NCI-H1092 treated with DMSO at 0.1 percent for 48 hours (cell line): ENCODE data around the gene ARHGEF25.
A peak's percentile ranks its signal among the peaks of the same experiment; 100 is the strongest.
"Not testable (repeated sequence)": the region's sequence is repeated elsewhere in the genome, so short reads cannot be mapped to it uniquely, and the experiment has no call there.

ENCODE experiments used
- DNase-seq: peaks from one replicate; lab custom pipeline; 2025; lab: John Stamatoyannopoulos, UW

ARHGEF25 gene

DNA sequence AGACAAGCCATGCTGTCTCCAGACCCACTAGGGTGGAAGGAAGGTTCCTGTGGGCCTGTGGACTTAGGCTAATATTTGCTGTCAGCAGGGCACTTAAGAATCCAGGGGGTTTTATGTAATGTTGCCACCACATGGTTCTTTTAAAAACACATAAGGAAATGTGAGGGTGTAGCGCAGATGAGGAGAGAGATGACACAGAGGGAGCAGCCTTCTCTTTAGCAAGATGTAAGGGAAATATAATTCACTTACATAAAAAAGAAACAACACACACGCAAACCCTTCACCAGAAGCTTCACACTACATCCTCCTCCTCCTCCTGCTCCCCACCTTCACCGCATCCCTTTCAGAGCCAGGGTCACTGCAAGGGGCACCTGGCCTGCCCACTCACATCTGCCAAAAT, 25.1 kb upstream of the ARHGEF25 start:
- no peak for DNase-seq

DNA sequence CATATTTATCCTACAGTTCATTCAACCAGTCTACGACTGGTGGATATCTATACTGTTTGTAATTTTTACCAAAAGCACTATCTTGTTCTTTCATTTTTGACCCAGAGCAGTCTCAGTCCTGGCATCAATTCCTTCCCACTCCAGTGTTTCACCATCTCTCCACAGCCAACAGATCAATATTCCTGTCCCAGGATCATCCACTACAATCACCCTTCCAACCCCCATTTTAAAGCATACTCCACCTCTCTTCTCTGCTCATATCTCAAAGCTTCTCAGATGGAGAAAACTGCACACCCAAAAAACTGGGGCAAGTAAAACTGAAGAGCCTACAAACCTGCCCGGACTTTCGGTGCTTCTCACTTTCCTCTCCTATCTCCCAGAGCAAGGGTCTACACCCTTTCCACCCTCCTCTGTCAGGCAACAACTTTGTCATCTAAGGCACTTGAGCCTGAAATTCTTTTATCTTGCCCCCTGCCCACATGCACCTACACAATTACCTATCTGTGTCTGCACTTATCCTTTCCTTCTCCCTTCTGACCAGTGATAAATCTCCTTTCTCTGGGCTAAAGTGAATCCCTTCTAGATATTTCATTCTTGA, 24.3 kb upstream of the ARHGEF25 start:
- no peak for DNase-seq

DNA sequence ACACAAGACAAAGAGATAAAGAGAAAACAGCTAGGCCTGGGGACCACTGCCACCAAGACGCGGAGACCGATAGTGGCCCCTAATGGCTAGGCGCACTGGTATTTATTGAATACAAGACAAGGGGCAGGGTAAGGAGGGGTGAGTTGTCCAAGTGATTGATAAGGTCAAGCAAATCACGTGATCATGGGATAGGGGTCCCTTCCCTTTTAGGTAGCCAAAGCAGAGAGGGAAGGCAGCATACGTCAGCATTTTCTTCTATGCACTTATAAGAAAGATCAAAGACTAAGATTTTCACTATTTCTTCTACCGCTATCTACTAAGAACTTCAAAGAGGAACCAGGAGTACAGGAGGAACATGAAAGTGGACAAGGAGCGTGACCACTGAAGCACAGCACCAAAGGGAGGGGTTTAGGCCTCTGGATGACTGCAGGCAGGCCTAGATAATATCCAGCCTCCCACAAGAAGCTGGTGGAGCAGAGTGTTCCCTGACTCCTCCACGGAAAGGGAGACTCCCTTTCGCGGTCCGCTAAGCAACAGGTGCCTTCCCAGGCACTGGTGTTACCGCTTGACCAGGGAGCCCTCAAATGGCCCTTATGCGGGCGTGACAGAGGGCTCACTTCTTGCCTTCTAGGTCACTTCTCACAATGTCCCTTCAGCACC, 22.2 kb upstream of the ARHGEF25 start:
- not testable (repeated sequence) for DNase-seq

DNA sequence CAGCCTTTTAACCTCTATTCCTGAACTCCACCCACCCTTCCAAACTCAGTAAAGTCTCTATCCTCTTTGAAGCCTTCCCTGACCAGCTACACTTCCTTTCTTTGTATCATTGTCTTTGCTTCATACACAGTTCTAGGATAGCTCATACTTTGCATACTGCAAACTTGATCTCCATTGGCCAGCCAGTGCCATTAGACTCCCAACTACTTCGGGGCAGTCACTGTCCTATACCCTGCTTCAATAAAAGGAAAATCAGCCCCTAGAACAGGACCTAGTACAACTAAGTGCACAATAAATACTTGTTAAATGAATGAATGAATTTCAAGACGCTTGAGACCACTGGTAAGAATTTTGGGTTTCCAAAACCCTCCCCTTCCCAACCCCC, 20.8 kb upstream of the ARHGEF25 start:
- no peak for DNase-seq

DNA sequence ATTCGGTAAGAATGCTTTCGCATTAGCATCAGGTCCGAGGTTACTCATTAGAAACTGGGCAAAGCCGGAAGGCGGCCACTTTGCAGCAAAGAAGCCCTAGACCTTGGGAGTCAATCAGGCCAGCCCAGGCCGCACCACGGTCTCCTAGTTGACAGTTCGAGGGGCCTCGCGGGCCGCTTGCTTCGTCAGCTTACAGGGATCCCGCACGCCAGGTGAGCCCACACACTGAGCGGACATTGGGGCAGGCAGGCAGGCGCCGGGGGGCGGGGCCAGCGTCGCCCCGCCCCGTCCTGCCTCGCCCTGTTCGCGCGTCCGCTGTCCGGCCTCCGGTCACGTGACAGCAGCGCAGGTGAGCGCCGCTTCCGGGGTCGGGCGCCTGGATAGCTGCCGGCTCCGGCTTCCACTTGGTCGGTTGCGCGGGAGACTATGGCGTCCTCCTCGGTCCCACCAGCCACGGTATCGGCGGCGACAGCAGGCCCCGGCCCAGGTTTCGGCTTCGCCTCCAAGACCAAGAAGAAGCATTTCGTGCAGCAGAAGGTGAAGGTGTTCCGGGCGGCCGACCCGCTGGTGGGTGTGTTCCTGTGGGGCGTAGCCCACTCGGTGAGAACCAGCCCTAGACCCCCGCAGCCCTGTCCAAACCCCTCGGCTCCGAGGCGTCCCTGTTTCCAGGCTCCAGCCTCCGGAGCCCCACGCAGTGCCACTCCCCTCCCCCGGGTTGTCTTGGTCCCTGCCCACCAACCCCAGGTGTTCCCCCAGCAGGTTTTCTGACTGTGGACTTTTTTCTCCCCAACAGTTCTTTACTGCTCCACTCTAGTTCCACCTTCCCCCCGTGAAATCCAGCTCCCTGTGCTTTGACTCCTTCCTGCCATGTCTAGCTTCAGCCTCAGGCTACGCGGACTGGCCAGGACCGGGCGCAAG, 20.1 kb upstream of the ARHGEF25 start, which contains the start of gene PIP4K2C:
PIP4K2C (plus strand) TSS at position 329 of the 918 bp plus-strand sequence; CDS start at position 427, 98 bp downstream.
- DNase-seq, result peak; percentile 58

DNA sequence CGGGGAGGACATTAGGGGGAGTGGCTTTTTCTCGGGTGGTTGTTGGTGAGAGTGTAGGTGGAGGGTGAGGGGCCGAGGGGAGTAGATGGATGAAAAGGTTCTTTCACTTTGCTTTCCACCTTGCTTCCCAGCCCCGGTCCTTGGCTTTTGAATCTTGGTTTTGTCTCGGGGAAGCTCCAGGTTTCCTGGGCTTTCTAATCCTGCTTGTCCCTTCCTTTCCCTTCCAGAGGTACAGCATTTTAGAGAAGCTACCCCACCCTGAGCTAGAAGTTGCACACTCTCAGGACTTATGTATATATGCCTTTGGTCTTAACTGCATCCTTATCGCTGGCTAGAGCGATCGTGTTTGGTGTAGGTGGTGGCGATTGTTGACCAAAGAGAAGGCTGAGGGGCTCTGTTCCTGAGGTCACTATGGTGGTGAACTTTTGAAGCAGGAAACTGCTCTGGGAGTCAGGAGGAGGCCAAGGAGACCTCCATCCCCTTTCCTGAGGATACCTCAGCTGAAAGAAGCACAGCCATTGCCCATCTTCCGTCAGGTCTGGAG, 19.4 kb upstream of the ARHGEF25 start:
- DNase-seq, result no peak

DNA sequence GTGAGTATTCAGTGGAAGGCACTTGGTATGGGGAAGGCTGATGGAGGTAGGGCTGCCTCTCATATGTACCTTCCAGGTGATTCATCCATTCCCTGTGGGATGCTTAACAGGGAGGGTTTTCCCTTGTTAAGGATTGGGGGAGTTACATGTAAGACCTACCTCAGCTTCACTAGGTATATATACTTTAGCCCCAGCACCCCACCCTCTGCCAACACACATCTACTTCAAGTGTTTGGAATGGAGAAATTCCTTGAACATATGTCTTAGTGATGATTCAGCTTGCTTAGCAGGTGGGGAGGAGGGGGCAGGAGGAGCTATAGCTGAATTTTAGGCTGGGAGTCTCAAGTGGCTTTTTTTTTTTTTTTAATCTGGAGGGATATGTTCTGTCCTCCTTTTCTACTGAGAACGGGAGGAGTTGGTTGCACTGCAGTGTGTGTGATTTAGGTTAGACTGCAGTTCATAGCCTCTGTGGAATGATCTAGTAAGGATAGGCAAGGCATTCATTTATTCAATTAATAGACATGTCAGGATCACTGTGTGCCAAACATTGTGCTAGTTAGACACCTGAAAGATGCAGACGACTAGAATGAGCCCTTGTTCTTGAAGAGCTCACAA, 18.6 kb upstream of the ARHGEF25 start:
- DNase-seq, result no peak

DNA sequence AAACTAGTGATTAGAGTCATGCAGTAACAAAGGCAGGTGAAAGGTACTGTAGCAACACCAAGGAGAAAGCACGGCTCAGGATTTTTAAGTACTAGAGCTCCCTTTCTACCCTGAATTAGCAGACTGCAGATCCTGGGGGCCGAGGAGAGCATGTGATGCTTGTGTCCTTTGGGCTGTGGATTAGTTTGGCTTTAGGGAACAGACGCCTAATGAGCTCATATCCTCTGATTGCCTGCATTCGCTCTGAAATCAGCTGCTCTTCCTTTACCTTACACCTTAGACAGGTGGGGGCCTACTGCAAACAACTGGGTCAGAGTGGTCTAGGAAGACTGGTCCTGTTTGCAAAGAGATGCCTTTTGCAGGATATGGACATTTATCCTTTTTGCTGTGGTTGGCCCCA, 18.0 kb upstream of the ARHGEF25 start:
- no peak for DNase-seq

DNA sequence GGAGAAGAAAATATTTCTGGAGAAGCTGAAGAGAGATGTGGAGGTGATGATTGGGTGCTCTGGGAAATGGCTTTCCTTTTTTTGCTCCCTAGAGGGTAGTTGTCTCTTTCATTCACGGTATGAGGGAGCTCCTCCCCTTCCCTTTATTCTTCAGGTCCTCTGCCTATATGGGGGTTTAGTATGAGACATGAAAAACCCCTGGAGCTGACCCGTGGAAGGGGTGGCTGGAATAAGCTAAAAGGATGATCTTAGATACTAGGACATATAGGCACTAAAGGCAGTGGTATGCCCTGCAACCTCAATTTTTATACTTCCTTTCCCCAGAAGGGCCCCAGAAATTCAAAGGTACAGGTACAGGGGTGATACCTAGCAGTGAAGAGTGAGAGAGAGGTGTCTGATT, 10.8 kb upstream of the ARHGEF25 start:
- no peak for DNase-seq

DNA sequence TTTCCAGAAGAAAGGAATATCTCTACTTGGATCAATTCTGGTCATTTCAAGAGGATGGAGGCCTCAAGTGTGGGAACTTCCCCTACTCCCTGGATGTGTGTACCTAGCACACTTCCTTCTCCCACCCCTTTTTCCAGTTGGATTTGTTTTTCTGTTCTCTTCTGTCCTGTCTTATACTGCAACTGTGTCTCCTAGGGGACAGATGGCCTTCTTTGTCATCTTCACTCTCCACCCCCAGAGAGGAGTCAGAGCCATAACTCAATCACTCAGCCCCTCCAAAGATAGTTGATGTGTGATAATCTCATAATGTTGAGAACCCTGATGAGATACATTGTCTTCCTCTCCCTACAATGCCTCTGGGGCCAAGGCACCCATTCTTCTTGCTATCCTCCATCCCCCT, 8.7 kb upstream of the ARHGEF25 start:
- DNase-seq, result no peak

DNA sequence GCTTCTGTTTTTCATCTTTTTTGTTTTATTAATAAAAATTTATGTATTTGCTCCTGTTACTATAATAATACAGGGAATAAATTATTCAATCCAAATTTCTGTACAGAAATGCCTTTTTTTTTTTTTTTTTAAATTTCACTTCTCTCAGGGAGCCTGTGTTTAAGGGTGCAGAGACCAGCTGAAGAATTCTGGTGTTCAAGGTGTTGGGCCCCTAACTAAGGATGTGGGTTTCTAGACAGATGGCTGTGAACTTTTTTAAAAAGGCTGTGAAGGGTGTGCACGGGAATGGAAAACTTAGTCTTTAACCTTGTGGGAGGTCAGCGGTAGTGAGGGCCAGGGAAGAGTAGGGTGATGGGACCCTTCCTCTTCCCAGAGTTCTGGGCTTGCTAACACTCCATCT, 7.9 kb upstream of the ARHGEF25 start:
- no peak for DNase-seq

DNA sequence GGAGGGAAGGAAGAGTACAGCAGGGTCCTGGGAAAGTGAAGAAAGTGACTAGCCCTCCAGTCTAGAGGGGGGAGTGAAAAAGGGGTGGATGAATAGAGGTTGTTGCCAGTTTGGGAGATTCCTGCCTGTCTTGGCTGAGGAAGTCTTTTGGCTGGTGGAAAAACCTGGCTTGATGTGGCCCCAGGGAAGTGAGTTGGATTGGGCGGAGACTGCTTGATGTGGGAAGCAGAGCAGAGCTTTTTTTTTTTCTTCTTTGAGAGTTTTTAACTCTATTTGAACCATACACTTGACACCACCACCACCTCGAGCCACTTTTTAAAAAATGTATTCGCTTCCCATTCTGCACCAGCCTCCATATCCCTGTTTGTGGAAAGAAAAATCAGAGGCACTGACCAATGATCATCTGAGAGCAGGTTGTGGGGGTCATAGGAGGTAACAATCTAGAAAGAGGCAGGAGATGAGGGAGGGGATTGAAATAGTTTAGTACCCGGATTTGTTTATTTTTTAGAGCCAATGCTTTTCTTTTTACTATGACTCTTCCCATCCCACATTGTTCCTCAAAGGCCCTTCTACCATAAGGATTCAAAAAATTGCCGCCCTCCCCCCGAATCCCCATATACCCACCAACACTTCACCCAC, 7.3 kb upstream of the ARHGEF25 start:
- no peak for DNase-seq

DNA sequence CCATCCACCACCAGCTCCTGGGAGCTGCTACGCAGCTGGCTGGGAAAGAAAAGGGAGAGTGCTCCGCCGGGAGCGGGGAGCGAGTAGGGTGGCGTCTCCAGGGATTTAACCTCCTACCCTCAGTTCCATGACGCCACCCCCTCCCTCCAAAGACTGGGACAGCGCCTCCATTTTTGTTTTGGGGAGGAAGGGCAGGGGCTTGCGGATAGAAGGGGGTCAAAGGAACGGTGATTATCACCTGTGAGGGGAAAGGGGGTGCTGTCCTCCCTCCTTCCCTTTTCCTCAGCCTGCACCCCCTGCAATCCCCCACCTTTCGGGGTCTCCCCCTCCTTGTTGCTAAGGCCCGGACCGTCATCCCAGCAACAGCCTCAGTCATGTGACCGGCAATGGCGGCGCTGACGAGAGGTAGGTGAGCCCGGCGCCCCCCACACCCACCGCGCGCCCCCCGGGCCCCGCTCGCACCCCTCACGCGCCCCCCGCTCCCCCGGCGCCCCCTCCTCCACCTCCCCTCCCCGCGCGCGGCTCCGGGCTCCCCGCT, 6.7 kb upstream of the ARHGEF25 start, which contains the start of gene DTX3:
DTX3 (plus strand) TSS at position 371 of the 538 bp plus-strand sequence. CDS start 1,694 bp downstream, outside the sequence.
- peak; percentile 36 for DNase-seq

DNA sequence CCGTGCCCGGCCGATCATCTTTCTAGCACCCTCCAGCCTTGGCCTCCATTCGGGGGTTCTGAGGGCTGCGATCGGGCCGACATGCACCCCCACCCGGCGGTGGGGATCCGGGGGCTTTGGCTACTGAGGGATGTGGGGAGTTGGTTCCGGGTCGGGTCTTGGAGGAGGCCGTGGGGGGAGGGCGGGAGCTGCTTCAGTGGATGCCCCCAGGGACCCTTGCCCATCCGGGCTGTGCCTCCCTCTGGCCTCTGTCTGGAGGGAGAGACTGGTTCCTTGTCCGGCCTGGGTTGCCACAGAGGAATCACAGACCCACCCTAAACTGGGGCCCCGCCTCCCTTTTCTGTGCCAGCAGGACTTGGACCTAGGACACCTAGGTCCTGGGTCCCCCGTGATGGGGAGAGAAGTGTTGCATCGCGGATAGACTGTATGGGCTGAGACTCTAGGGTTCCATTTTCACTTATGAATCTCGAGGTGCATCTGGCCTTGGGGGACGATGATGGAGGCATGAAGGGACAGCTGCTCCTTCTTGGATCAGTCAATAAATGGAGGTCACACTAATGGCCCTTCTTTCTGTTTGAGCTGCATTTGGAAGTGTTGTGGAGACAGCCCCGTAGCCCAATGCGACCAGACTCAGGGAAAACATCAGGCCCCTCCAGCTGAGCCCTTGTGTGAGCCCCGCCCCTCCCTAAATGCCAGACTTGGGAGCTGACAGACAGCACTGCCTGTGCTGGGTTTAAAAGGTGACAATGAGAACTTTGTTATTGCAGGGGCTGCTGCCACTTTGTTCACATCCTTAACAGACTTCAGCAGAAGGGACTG, 6.0 kb upstream of the ARHGEF25 start:
- DNase-seq, result no peak

DNA sequence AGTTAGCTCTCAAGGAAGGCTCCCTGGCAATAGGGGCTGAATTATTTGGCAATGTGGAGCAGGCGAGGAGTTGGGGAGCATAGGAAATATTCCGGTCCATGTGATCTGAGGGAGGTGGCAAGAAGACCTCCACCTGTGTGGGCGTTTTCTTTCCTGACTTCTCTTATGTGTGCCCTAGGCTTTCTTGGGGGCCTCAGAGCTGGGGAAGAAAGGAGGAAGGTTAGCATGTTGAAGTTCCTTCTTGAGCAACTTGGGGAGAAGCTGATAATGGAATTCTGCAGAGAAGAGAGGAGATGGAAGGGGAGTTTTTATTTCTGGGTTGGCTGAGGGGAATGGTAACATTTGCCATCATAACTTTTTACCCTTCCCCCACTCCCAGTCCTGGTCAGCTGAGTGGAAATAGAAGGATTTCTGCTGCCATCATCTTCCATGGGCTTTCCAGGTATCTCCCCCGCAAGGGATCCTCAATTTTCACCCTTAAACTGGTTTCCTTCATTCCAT, 5.4 kb upstream of the ARHGEF25 start:
- no peak for DNase-seq

DNA sequence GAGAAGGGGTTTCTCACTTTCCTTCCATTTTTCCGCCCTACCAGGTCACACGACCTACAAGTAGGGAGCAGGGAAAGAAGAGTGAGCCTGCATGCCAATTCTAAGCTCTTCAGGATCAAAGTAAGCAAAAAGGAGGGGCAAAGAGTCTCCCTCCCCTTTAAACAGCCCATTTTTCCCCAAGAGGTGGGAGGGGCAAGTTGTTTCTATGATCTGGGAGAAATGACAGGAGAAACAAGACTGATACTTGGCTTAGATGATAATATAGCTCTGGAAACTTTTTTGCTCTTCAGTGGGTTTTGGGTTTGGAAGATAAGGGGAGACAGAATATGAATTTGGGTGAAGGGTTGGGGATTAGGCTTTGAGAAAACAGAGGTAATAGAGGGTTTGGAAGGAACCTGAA, 4.8 kb upstream of the ARHGEF25 start:
- no peak for DNase-seq

DNA sequence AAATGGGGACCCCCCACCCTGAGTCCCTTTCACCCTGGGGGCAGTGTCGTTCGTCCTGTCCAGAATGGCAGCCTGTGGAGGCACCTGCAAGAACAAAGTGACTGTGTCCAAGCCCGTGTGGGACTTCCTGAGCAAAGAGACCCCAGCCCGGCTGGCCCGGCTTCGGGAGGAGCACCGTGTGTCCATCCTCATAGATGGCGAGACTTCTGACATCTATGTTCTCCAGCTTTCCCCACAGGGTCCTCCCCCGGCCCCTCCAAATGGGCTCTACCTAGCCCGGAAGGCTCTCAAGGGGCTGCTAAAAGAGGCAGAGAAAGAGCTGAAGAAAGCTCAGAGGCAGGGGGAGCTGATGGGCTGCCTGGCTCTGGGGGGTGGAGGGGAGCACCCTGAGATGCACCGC, 4.4 kb upstream of the ARHGEF25 start:
- no peak for DNase-seq

DNA sequence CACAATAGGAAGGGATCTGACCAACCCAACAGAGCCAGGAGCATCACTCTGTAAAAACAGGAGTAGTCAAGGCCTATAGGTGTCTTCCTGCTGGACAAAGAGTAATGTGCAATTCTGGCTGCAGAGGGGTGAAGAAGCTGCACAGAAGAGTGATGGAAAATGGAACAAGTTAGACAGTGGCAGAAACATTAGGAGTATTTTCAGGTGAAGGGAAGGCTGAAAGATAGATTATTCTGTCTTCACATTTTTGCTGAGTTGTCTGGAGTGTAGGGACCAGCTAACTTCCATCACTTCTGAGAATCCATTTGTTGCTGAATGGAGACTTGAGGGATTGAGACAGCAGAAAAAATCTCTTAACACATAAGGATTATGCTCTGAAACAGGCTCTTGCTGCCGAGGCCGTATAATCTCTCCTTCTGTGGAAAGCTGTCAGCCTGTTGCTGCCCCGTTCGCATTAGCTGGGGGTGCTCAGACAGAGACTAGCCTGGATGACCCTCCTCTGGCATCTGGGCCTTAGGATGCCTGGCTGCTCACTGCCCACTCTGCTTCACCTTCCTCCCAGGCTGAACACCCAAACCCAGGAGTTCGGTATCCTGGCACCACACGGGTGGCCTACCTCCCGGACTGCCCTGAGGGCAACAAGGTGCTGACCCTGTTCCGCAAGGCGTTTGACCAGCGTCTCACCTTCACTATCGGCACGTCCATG, 3.1 kb upstream of the ARHGEF25 start:
- no peak for DNase-seq

DNA sequence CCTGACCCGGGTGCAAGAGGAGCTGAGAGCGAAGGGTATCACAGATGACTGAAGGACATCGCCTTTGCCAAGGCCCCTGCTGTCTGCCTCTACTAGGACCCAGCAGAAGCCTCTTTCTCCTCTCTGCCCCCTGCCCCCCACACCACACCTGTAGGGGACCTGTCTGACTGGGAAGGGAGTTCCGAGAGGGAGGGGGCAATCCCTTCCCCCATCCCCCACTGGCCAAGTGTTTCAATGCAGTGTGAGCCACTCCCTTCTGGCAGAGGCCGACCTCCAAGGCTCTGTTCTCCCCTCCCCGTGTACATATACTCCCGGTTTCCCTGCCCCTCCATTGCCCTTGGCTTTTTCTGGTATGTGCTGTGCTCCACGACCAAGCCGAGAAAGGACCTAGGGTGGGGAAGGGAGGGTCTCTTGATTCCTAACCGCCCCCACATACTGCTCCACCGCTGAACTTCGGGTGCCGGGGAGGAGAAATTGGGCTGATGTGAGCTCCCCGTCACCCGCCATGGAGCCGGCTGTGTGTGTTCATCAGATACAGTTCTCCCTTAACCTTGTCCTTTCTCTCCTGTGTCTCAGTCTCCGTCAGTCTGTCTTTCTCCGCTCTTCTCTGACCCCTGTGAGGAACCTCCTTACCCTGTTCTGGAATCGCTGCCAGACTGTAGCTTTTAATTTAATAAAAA, 2.0 kb upstream of the ARHGEF25 start:
- DNase-seq, result no peak
